NK-92 (cell line): ENCODE data around the gene UBE2C.
A peak's percentile ranks its signal among the peaks of the same experiment; 100 is the strongest.

Source experiments
- DNase-seq: peaks from one replicate; lab custom pipeline; 2025; ENCODE audit not compliant: unreplicated experiment; lab: John Stamatoyannopoulos, UW

The UBE2C gene

DNA sequence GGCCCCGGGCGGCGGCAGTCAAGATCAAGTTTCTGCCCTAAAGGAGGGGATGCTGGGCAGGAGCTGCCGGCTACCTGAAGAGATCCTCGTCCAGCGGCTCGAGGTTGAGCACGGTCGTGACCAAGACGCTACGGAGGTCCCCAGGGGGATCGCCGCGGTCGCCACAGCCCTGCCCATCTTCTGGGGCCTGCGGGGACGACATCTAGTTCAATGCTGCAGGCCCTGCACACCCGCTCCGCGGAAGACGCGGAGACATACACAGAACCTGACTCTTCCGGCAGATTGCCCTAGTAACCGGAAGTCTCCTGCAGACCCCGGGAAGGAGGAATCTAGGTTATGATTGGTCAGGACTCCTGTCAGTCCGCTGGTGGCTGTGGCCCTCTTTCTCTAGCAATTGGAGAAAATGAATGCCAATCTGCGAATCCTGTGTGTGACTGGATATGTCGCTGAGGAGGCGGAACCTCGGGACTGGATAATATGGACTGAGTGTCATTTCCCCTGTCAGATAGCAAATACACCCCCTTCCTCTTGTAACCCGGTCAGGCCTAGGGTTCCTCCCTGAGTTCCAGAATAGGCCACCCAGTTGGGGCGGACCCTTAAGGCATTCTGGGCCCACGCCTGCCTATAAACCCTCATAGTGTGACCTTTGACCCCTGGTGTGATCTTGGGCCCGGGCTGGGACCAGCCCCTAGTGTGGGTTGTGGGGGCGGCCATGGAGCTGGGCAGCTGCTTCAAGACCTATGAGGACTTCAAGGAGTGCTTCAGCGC is 44.9 kb downstream of the UBE2C start, which contains the start of the genes ACOT8 and ZSWIM3:
ACOT8 (minus strand) TSS at position 279 of the 768 bp plus-strand sequence; CDS start at position 202, 77 bp downstream.
ZSWIM3 (plus strand) TSS at position 501 of the 768 bp plus-strand sequence; CDS start at position 713, 212 bp downstream.
- DNase-seq: peak; percentile 76

DNA sequence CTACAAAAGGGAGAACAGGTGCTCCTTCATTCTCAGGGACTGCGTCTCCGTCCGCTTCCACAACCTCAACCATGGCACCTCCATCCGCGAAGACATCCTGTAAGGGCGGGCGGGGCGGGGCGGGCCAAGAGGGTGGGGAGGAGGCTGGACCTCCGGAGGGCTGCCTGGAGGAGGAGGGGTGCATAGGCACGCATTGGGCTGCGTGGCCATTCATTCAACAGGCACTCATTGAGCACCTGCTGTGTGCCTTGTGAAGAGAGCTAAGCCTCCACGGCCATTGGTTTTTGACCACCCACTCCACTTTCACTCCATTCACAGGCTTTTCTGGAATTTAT is 45.4 kb downstream of the UBE2C start:
- no peak for DNase-seq

- DNase-seq: no peak
These were observed 47.5 kb downstream of the UBE2C start for GRCh38 chr20:45859916-45860315.

DNA sequence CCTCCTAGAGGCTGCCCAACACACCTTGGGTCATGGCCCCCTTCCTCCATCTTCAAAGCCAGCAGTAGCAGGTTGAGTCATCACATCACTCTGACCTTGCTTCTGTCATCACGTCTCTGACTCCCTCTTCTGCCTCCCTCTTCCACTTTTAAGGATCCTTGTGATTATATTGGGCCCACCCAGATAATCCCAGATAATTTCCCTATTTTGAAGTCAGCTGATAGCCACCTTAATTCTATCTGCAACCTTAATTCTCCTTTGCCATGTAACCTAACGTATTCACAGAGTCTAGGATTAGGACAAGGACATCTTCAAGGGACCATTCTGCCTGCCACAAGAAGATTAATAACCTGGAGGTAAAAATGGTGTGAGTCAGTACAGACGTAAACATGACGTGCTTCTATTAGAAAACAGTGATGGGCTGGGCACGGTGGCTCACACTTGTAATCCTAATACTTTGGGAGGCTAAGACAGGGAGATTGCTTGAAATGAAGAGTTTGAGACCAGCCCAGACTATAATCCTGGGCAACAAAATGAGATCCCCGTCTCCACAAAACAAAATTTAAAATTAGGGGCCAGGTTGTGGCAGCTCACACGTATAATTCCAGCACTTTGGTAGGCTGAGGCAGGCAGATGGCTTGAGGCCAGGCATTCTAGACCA is 48.2 kb downstream of the UBE2C start:
- DNase-seq: no peak

- DNase-seq: no peak
These were observed 49.0 kb downstream of the UBE2C start for GRCh38 chr20:45861221-45862075.

DNA sequence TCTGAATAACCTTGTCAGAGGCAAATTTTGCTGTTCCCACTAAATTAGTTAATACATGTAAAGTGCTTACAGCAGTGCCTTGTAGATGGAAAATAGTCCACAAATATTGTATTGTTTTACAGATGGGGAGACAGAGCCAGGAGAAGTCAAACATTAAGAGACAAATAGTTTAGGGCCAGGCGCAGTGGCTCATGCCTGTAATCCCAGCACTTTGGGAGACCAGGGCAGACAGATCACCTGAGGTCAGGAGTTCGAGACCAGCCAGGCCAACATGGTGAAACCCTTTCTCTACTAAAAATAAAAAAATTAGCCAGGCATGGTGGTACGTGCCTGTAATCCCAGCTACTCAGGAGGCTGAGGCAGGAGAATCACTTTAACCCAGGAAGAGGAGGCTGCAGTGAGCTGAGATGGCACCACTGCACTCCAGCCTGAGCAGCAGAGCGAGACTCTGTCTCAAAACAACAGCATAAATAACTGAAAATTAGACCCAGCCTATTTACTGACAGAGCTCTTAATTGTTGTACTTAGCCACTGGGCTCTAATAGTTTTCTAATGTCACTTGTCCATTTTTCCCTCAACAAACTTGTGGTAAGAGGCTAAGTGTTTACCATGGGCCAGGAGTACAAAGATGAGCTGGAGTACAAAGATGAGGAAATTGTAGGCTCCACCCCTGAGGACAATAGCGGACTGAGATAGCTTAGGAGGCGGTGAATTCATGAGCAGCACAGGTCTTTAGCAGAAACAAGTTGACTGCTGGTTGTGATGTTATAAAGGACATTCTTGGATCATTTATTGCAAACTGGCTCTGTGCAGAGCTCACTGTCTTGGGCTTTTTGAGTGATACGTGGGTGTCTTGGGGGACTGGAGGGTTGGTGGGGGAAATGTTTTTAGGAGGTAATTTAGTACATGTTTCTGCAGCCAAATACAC is 51.4 kb downstream of the UBE2C start:
- no peak for DNase-seq

- DNase-seq: no peak
These were observed 54.0 kb downstream of the UBE2C start for GRCh38 chr20:45866454-45866853.
